CD1c-positive myeloid dendritic cell (primary cell): ENCODE data around the gene MN1.

Source experiments
- DNase-seq: peaks from one replicate; pipeline ENCODE4 v3.0.0-alpha.2; 2016; ENCODE audit errors: extremely low spot score

Gene MN1

GRCh38 chr22:27800250-27801201 lies 1.0 kb downstream of the MN1 start:
- no peak for DNase-seq

- DNase-seq, result no peak
Observed at GRCh38 chr22:27799827-27800249, 1.7 kb downstream of the MN1 start.

- DNase-seq, result no peak
Observed at GRCh38 chr22:27799015-27799826, 2.3 kb downstream of the MN1 start.

GRCh38 chr22:27798511-27799014 lies 3.0 kb downstream of the MN1 start:
- no peak for DNase-seq

GRCh38 chr22:27797520-27798391 lies 3.8 kb downstream of the MN1 start:
- no peak for DNase-seq

GRCh38 chr22:27796829-27797519 lies 4.6 kb downstream of the MN1 start:
- no peak for DNase-seq

- no peak for DNase-seq
Observed at GRCh38 chr22:27795696-27796517, 5.6 kb downstream of the MN1 start.

- no peak for DNase-seq
Observed at GRCh38 chr22:27795053-27795452, 6.5 kb downstream of the MN1 start.

GRCh38 chr22:27794226-27794625 lies 7.3 kb downstream of the MN1 start:
- DNase-seq, result no peak

- no peak for DNase-seq
Observed at GRCh38 chr22:27793576-27793975, 8.0 kb downstream of the MN1 start.

GRCh38 chr22:27792452-27793161 lies 8.9 kb downstream of the MN1 start:
- DNase-seq, result no peak

GRCh38 chr22:27791859-27792241 lies 9.7 kb downstream of the MN1 start:
- DNase-seq, result no peak

- DNase-seq, result no peak
Observed at GRCh38 chr22:27791159-27791858, 10.2 kb downstream of the MN1 start.

GRCh38 chr22:27790376-27791158 lies 11.0 kb downstream of the MN1 start:
- no peak for DNase-seq

GRCh38 chr22:27788500-27789288 lies 12.9 kb downstream of the MN1 start:
- DNase-seq, result no peak

- DNase-seq, result no peak
Observed at GRCh38 chr22:27786965-27787364, 14.6 kb downstream of the MN1 start.

GRCh38 chr22:27786291-27786932 lies 15.1 kb downstream of the MN1 start:
- no peak for DNase-seq
